Liver (tissue), 3 donors: Measurements from ENCODE around the gene GLRX.

ENCODE experiments used
- ATF3 ChIP-seq: IDR thresholded peaks from 2 replicates; pipeline ENCODE4 v1.6.1; 2016; ENCODE audit warnings: antibody characterized with exemption
- EGR1 ChIP-seq, 2 donors: IDR thresholded peaks; 2 replicates each; pipeline ENCODE4 v1.6.1; 2016 to 2018; ENCODE audit warnings: antibody characterized with exemption in 2 of 2, low read depth in 2 of 2
- FOXA1 ChIP-seq: IDR thresholded peaks from 2 replicates; pipeline ENCODE4 v1.6.1; 2016; ENCODE audit warnings: antibody characterized with exemption
- GABPA ChIP-seq, 2 donors: IDR thresholded peaks in 1 of 2; conservative IDR thresholded peaks in 1 of 2; 2 replicates each; pipeline ENCODE4 v1.6.1; 2016; ENCODE audit warnings: antibody characterized with exemption in 2 of 2, mild to moderate bottlenecking in 1 of 2, moderate library complexity in 1 of 2
- HNF4G ChIP-seq: IDR thresholded peaks from 2 replicates; pipeline ENCODE4 v1.6.1; 2016; ENCODE audit warnings: antibody characterized with exemption
- JUND ChIP-seq, 2 donors: IDR thresholded peaks; 2 replicates each; pipeline ENCODE4 v1.6.1; 2016; ENCODE audit warnings: antibody characterized with exemption in 2 of 2
- RAD21 ChIP-seq, 2 donors: IDR thresholded peaks; 2 replicates each; pipeline ENCODE4 v1.6.1; 2016; ENCODE audit warnings: antibody characterized with exemption in 2 of 2, mild to moderate bottlenecking in 2 of 2
- RXRA ChIP-seq, 2 donors: IDR thresholded peaks; 2 replicates each; pipeline ENCODE4 v1.6.1; 2017 to 2018; ENCODE audit warnings: antibody characterized with exemption in 2 of 2, mild to moderate bottlenecking in 1 of 2
- SP1 ChIP-seq: IDR thresholded peaks from 2 replicates; pipeline ENCODE4 v1.6.1; 2018; ENCODE audit warnings: antibody characterized with exemption, mild to moderate bottlenecking
- TAF1 ChIP-seq: conservative IDR thresholded peaks from 2 replicates; pipeline ENCODE4 v1.6.1; 2016; ENCODE audit warnings: antibody characterized with exemption, mild to moderate bottlenecking
- YY1 ChIP-seq: IDR thresholded peaks from 2 replicates; pipeline ENCODE4 v1.6.1; 2016; ENCODE audit warnings: antibody characterized with exemption, mild to moderate bottlenecking
- TF ChIP-seq, protein P1 (sequence below): fragments of 150-350 bp; IDR thresholded peaks from 2 replicates; pipeline ENCODE4 v1.5.1; 2017; ENCODE audit warnings: improper control_type of control experiment, low read depth, low read length; ENCODE audit not compliant: missing input control
- TF ChIP-seq, protein P2 (sequence below): IDR thresholded peaks from 2 replicates; pipeline ENCODE4 v1.6.1; 2016; ENCODE audit warnings: antibody characterized with exemption, mild to moderate bottlenecking
- TF ChIP-seq, protein P3 (sequence below): IDR thresholded peaks from 2 replicates; pipeline ENCODE4 v1.6.1; 2016; ENCODE audit warnings: antibody characterized with exemption
- donor health status: healthy.
- donor health status: healthy.

DNA sequence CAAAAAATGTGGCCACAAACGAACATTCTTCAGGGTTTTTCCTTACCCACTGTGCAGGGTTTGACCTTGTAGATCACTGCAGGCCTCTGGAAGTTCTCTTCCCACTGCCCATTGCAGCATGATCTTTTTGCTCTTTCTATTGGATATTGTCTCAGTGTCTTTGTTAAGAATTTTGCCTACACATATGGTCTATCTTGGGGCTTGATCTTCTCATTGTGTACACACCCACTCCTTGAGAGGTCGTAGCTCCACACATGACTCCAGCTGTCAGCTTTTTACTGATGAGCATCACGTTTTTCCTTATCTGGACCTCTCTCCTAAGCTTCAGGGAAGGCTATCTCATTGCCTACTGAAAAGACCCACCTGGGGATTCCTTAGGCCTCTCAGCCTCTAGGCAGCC lies 3.0 kb upstream of the GLRX start:
- TF ChIP-seq, protein P1, sequence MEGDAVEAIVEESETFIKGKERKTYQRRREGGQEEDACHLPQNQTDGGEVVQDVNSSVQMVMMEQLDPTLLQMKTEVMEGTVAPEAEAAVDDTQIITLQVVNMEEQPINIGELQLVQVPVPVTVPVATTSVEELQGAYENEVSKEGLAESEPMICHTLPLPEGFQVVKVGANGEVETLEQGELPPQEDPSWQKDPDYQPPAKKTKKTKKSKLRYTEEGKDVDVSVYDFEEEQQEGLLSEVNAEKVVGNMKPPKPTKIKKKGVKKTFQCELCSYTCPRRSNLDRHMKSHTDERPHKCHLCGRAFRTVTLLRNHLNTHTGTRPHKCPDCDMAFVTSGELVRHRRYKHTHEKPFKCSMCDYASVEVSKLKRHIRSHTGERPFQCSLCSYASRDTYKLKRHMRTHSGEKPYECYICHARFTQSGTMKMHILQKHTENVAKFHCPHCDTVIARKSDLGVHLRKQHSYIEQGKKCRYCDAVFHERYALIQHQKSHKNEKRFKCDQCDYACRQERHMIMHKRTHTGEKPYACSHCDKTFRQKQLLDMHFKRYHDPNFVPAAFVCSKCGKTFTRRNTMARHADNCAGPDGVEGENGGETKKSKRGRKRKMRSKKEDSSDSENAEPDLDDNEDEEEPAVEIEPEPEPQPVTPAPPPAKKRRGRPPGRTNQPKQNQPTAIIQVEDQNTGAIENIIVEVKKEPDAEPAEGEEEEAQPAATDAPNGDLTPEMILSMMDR, result no peak
- TF ChIP-seq RAD21 (IDR thresholded peaks at IDR 0.05), result no peak
- TF ChIP-seq, protein P2, sequence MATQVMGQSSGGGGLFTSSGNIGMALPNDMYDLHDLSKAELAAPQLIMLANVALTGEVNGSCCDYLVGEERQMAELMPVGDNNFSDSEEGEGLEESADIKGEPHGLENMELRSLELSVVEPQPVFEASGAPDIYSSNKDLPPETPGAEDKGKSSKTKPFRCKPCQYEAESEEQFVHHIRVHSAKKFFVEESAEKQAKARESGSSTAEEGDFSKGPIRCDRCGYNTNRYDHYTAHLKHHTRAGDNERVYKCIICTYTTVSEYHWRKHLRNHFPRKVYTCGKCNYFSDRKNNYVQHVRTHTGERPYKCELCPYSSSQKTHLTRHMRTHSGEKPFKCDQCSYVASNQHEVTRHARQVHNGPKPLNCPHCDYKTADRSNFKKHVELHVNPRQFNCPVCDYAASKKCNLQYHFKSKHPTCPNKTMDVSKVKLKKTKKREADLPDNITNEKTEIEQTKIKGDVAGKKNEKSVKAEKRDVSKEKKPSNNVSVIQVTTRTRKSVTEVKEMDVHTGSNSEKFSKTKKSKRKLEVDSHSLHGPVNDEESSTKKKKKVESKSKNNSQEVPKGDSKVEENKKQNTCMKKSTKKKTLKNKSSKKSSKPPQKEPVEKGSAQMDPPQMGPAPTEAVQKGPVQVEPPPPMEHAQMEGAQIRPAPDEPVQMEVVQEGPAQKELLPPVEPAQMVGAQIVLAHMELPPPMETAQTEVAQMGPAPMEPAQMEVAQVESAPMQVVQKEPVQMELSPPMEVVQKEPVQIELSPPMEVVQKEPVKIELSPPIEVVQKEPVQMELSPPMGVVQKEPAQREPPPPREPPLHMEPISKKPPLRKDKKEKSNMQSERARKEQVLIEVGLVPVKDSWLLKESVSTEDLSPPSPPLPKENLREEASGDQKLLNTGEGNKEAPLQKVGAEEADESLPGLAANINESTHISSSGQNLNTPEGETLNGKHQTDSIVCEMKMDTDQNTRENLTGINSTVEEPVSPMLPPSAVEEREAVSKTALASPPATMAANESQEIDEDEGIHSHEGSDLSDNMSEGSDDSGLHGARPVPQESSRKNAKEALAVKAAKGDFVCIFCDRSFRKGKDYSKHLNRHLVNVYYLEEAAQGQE, result no peak
- TF ChIP-seq ATF3, result no peak
- TF ChIP-seq RXRA (IDR thresholded peaks at IDR 0.05), result no peak
- TF ChIP-seq YY1, result no peak
- TF ChIP-seq TAF1, result no peak
- TF ChIP-seq, protein P3, sequence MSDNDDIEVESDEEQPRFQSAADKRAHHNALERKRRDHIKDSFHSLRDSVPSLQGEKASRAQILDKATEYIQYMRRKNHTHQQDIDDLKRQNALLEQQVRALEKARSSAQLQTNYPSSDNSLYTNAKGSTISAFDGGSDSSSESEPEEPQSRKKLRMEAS, result no peak
- TF ChIP-seq SP1, result no peak
- no peak for TF ChIP-seq GABPA (IDR thresholded peaks at IDR 0.05 in 1 of 2, conservative IDR thresholded peaks at IDR 0.05 in 1 of 2)
- TF ChIP-seq JUND (IDR thresholded peaks at IDR 0.05), result no peak
- TF ChIP-seq FOXA1, result no peak
- no peak for TF ChIP-seq EGR1 (IDR thresholded peaks at IDR 0.05; ENCODE audit: low read depth in 2 of 2)
- no peak for TF ChIP-seq HNF4G
